GM18907 (cell line): ENCODE data around the gene CAMK4.
"Not testable (repeated sequence)": the region's sequence is repeated elsewhere in the genome, so short reads cannot be mapped to it uniquely, and the experiment has no call there.

Experiments
- ATAC-seq: cut with Tn5 transposase; IDR thresholded peaks from one replicate; pipeline ENCODE4 v1.9.1; 2021; ENCODE audit warnings: mild to moderate bottlenecking, moderate library complexity; ENCODE audit not compliant: unreplicated experiment

CAMK4 gene

DNA sequence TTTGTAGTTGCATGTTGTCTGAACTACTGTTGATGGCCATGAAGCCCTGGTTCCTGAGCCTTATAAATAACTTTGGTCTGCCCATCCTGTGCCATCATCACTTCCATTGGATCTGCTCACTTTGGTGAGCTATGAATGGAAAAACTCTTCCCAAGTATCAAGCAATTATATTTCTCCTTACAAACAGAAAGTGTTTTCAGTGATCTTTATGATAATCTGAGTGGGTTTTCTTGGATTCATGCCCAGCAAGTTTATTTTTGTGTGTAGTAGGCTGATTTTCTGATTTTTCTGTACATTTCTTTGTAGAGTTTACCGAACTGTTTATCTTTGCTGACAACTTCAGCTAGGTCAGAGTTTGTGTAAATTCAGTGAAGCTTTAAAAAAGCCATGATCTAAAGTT is 31.0 kb downstream of the CAMK4 start:
- ATAC-seq, result peak; percentile 20

DNA sequence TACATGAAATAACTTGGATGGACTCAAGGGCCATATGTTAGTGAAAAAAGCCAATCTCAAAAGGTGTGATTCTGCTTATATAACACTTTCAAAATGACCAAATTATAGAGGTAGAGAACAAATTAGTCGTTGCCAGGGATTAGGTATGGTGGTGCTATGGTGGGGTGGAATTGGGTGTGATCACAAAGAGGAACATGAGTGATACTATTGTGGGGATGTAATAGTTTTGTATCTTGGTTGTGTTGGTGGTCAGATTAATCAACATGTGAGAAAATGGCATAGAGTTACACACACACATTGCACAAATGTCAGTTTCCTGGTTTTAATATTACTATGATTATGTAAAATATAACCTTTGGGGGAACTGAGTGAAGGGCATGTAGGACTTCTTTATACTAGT is 31.9 kb downstream of the CAMK4 start:
- no peak for ATAC-seq

GRCh38 chr5:111257610-111258009 is 33.4 kb downstream of the CAMK4 start:
- ATAC-seq, result not testable (repeated sequence)

DNA sequence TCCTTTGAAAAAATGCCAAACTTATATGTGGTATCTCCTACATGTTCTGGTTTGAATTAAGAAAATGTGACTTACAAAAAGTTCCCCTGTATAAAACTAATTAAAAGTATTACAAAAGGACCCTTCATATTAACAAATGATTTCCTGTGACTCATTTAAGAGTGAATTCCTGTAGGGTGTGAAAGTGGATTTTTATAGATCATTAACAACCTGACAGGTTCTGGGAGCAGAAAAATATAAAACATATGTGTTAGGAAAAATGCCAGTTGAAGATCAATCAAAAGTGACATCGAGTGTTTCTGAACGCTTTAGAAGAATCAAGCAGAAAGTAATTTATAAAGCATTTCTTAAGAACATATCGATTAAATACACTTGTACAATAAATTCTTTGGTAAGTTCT is 35.5 kb downstream of the CAMK4 start:
- ATAC-seq, result no peak

- no peak for ATAC-seq
These were observed 37.4 kb downstream of the CAMK4 start for GRCh38 chr5:111261610-111262009.

DNA sequence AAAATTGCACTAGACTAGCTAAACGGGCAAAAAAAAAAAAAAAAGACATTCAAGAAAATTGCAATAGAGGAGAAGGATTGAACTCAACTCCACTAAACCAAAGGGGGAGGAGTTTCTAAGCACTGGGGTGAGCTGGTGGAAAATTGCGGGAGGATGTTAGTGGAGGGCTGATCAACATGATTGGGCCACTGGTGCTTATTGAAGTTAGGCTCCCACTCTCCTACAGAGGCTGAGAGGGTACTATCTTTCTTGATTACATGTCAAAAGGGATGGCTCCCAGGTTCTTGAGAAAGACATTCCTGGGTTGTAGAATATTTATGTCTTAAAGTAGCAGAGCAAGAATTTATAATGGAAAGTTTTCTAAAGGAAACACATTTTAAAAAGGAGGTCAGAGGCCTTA is 38.0 kb downstream of the CAMK4 start:
- no peak for ATAC-seq

DNA sequence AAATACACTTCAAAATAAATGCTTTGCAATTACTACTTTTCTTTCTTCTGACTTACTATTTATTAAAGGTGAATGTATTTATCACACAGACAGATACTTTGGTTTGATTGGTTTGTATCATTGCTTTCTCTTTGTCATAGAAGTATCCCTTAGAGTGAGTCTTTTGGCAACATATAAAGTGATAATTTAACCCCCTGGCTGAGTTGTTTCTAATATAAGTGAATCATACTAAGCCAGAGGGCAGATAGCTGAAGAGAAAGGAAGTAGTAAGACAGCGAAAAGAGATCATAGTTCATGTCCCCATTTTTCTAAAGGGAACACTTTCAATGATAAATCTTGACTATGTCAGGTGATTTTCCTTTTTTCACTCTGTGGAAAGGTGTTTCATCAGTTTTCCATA is 38.6 kb downstream of the CAMK4 start:
- ATAC-seq, result no peak

DNA sequence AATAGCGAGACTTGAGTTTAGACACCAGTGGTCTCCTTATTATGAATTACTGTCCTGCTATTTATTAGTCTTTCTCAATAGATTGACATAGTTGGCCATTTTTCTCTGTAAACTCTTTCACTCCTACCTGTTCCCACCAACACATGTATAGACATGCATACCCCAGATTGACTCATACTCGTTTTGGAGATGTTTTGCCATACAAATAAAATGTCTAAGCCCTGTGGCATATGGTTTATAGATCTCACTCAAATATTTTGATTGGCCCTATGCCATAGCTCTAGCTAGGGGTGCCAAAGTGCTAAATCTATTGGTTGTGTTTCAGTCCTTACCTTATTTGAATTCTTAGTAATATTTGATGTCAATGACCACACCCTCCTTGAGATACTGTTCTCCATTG is 42.3 kb downstream of the CAMK4 start:
- ATAC-seq, result no peak

DNA sequence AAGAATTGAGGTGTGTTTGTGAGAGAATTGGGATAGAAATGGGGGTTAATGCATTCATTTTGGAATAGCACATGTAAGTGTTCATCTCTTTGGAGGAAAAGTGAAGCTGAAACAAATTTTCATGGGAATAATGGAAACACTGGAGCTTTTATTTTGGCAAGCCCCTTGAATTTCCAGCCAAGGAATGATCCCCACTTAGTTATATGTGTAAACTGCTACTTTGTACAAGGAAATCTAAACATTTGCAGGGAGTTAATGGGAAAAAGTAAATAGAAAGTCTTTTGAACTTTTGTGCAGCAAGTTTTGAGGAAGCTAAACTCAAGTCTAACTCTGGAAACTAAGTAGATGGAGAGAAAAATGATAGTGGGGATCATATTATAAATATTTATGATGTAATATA is 44.1 kb downstream of the CAMK4 start:
- no peak for ATAC-seq

GRCh38 chr5:111271885-111272284 is 47.7 kb downstream of the CAMK4 start:
- no peak for ATAC-seq

GRCh38 chr5:111277061-111277460 is 52.9 kb downstream of the CAMK4 start:
- no peak for ATAC-seq

- ATAC-seq, result peak; percentile 96
These were observed 54.8 kb downstream of the CAMK4 start for GRCh38 chr5:111278858-111279504.

GRCh38 chr5:111280282-111280951 is 56.2 kb downstream of the CAMK4 start:
- ATAC-seq, result peak; percentile 48

GRCh38 chr5:111282798-111283197 is 58.6 kb downstream of the CAMK4 start:
- ATAC-seq, result no peak

DNA sequence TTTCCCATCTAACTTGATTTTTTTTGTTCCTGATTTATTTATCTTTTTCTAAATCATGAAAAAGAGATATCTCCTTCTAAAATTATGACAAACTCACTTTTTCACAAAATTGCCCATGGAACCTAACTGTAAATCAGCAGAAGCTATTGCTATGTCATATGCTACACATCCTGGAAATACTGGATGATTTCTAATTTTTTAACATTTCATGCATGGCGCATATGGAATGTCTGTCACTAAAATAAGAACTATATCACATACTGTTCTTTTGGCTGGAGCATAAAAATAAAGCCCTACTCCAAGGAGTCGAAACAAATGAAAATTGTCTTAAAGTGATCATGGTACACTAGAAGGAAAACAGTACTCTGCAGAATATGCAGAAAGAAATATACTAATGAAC is 60.6 kb downstream of the CAMK4 start:
- ATAC-seq, result no peak

- ATAC-seq, result no peak
These were observed 70.4 kb downstream of the CAMK4 start for GRCh38 chr5:111294551-111294950.

- no peak for ATAC-seq
These were observed 71.5 kb downstream of the CAMK4 start for GRCh38 chr5:111295649-111296048.

DNA sequence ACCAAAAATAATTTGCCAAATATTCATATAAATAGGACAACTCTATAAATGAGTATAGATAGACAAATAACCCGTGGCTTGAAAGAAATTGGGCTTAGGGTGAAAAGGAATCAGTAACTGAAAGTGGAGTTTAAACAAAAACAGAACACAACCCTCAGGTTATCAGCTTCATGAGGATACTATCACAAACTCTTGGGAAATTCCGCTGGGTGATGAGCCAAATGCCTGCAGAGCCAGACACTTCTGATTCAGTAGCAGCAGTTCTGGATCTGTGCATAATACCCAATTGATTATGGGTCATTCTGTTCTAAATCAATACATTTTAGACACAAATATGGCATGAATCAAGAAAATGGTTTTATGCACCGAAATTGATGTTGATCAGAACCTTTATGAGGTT is 72.4 kb downstream of the CAMK4 start:
- no peak for ATAC-seq

DNA sequence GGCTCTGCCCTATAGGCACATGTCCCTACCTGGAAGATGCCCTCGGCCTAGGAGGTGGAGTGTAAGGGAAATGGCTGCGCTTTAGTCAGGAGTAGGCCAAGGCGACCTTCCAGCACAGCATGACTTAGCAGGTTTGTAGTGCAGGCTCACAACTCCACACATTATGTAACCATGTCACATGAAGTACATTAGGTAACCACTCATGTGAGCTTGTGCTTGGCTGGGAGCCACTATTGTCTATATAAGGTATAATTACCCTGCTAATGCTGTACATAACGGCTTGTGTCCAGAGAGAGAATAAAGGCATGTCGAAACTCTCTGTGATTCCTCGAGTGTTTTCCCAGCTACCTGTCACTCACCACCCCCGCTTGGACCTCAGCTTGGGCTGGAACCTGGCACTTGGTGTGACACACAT is 74.9 kb downstream of the CAMK4 start:
- no peak for ATAC-seq

- no peak for ATAC-seq
These were observed 75.7 kb downstream of the CAMK4 start for GRCh38 chr5:111299831-111300432.

- no peak for ATAC-seq
These were observed 77.1 kb downstream of the CAMK4 start for GRCh38 chr5:111301264-111301663.

- ATAC-seq, result not testable (repeated sequence)
These were observed 77.9 kb downstream of the CAMK4 start for GRCh38 chr5:111302043-111302442.
